ENCODE measurements around the gene PTPRN2. TPM values are rescaled to one million over a fixed set of nuclear protein-coding genes. Genes with fewer than 3 reads are reported as not detected.

The PTPRN2 gene
- total RNA-seq, 2 donors from 2014 or later: 26.1 to 55.5 TPM

DNA sequence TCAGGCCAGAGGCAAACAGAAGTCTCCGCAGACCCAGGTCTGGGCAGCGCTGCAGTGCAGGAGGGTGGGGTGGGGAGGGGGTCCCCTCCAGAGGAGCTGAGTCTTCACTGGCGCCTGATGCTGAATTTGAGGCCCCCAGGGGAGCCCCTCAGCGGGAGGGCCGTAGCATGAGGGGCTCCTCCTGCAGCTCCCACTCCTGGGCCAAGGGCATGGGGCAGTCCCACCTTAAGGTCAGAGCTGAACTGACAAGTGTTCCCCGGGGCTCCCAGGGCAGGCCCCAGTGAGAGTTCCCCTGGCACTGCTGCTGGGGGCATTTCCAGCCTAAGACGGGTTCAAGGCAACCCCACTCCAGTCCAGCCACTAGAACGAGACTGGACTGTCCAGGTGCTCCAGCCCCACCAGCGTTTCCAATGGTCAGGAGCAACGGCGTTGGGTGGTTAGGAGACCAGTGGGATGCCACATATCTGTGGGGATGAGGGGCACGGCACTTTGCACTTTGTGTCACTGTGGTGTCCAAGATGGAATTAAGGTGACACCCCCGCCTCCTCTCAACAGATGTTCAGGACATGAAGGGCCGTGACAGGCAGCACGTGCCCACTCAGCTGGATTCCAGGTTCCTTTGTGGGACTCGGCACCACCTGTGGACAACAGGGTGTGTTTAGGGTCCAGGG lies 139.1 kb downstream of the PTPRN2 start:
- Histone ChIP-seq H3K27ac (no peak overlapping the region), H3K4me1 (replicated peaks) (no peaks in the 10 kb centered on the region), H3K4me3 (no peak overlapping the region), H3K36me3 (no peaks in the 10 kb centered on the region), H3K27me3 (replicated peaks; ENCODE audit: insufficient read depth) (no peaks in the 10 kb centered on the region), H3K9me3 (no peaks in the 10 kb centered on the region)
- 90% methylated on average over 16 of the region's 16 CpGs for WGBS
- no peak for TF ChIP-seq POLR2AphosphoS5 (IDR thresholded peaks at IDR 0.05)
- TF ChIP-seq POLR2A (IDR thresholded peaks at IDR 0.05): no peak
- TF ChIP-seq CTCF (IDR thresholded peaks at IDR 0.05): no peak
- no peak for DNase-seq (ENCODE audit: low spot score)
- intact Hi-C loops (cut with DNase I): no loop called here

- no peaks in the 10 kb centered on the region for H3K9me3 ChIP-seq
- 68% methylated on average over 29 of the region's 29 CpGs for WGBS
- H3K4me1 ChIP-seq (replicated peaks): no peaks in the 10 kb centered on the region
- TF ChIP-seq POLR2A (IDR thresholded peaks at IDR 0.05): no peak
- no peak for TF ChIP-seq CTCF (IDR thresholded peaks at IDR 0.05)
- TF ChIP-seq POLR2AphosphoS5 (IDR thresholded peaks at IDR 0.05): no peak
- DNase-seq (ENCODE audit: low spot score): no peak
- H3K4me3 ChIP-seq: no peak overlapping the region
- intact Hi-C loops (cut with DNase I): no loop called here
- H3K27ac ChIP-seq: no peak overlapping the region
- no peaks in the 10 kb centered on the region for H3K36me3 ChIP-seq
- H3K27me3 ChIP-seq (replicated peaks; ENCODE audit: insufficient read depth): no peaks in the 10 kb centered on the region
These were observed 140.0 kb downstream of the PTPRN2 start for GRCh38 chr7:158447506-158448171.

DNA sequence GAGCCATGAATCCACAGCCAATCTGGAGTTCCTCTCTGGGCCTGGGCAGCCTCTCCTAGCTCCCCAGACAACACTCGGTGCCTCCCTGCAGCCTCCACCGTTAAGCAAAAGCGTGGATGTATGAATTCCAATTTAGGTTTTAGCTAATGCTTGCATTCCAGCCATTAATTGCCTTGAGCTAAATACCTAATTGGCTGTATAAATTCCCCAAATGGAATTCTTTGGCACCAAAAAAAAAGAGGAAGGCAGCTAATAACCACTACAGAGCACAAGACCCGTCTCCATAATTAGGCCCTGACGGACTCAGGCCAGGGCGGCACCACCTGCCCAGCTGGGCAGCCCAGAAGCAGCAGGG lies 140.5 kb downstream of the PTPRN2 start:
- Histone ChIP-seq H3K4me3 (no peak overlapping the region), H3K4me1 (replicated peaks) (no peaks in the 10 kb centered on the region), H3K36me3 (no peaks in the 10 kb centered on the region), H3K9me3 (no peaks in the 10 kb centered on the region), H3K27ac (no peak overlapping the region), H3K27me3 (replicated peaks; ENCODE audit: insufficient read depth) (no peaks in the 10 kb centered on the region)
- intact Hi-C loops (cut with DNase I): no loop called here
- no peak for DNase-seq (ENCODE audit: low spot score)
- TF ChIP-seq POLR2A (IDR thresholded peaks at IDR 0.05) (no peak), CTCF (IDR thresholded peaks at IDR 0.05) (no peak)
- WGBS: 62% methylated on average over 6 of the region's 6 CpGs

DNA sequence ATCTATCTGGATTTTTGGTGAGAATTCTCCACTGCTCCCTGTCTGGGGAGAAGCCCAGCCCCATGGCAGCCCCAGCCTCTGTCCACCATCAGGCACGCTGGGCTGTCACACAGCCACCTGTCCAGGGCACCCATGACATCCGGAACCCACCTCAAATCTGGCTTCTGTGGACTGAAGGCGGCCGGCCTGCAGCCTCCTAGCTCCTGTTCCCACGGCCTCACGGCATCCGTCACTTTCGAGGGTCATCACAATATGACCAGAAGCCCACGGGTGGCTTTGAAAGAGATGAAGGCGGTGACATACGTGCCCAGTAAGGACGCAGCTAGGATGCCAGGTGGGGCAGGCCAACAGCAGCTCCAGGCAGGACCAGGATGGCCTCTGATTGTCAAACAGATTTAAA lies 140.9 kb downstream of the PTPRN2 start:
- Histone ChIP-seq H3K9me3 (no peaks in the 10 kb centered on the region), H3K4me1 (replicated peaks) (no peaks in the 10 kb centered on the region), H3K27me3 (replicated peaks; ENCODE audit: insufficient read depth) (no peaks in the 10 kb centered on the region), H3K27ac (no peak overlapping the region), H3K36me3 (no peaks in the 10 kb centered on the region), H3K4me3 (no peak overlapping the region)
- DNase-seq (ENCODE audit: low spot score): no peak
- TF ChIP-seq POLR2AphosphoS5 (IDR thresholded peaks at IDR 0.05): no peak
- no peak for TF ChIP-seq CTCF (IDR thresholded peaks at IDR 0.05)
- no peak for TF ChIP-seq POLR2A (IDR thresholded peaks at IDR 0.05)
- intact Hi-C loops (cut with DNase I): no loop called here
- WGBS: 91% methylated on average over 12 of the region's 12 CpGs

- Histone ChIP-seq H3K9me3 (no peaks in the 10 kb centered on the region), H3K27me3 (replicated peaks; ENCODE audit: insufficient read depth) (no peaks in the 10 kb centered on the region), H3K4me1 (replicated peaks) (no peaks in the 10 kb centered on the region), H3K4me3 (no peak overlapping the region), H3K27ac (no peak overlapping the region), H3K36me3 (no peaks in the 10 kb centered on the region)
- intact Hi-C loops (cut with DNase I): no loop called here
- TF ChIP-seq POLR2AphosphoS5 (IDR thresholded peaks at IDR 0.05) (no peak), POLR2A (IDR thresholded peaks at IDR 0.05) (no peak), CTCF (IDR thresholded peaks at IDR 0.05) (no peak)
- no peak for DNase-seq (ENCODE audit: low spot score)
- 84% methylated on average over 13 of the region's 13 CpGs for WGBS
These were observed 141.3 kb downstream of the PTPRN2 start for GRCh38 chr7:158446281-158446680.
